ENCODE data around the gene SBF2. TPM values are rescaled to one million over a fixed set of nuclear protein-coding genes. Genes with fewer than 3 reads are reported as not detected.

The SBF2 gene
- total and polyA plus RNA-seq, 2 of the 13 experiments (the other 11 are each of a cell fraction or from before 2014, with no cell fraction given) = 24.0 to 45.8 TPM

GRCh38 chr11:9758637-9759518 is 535.1 kb downstream of the SBF2 start (continued):
- TF ChIP-seq MZF1 (CRISPR knock-in tag; IDR thresholded peaks at IDR 0.05; ENCODE audit: borderline replicate concordance) (no peak), ZNF7 (CRISPR knock-in tag; IDR thresholded peaks at IDR 0.05) (no peak), ELK4 (CRISPR knock-in tag; IDR thresholded peaks at IDR 0.05; ENCODE audit: borderline replicate concordance) (no peak), ZNF431 (CRISPR knock-in tag; IDR thresholded peaks at IDR 0.05; ENCODE audit: borderline replicate concordance, low read depth) (0 out of 2 replicates have a peak, but pooled peaks have one; percentile 87), PTBP1 (IDR thresholded peaks at IDR 0.05; ENCODE audit: low read depth, low read length, poor library complexity, severe bottlenecking) (no peak), ZFYVE20 (CRISPR knock-in tag; IDR thresholded peaks at IDR 0.05; ENCODE audit: borderline replicate concordance, low read depth) (no peak), ZNF577 (CRISPR knock-in tag; IDR thresholded peaks at IDR 0.05; ENCODE audit: borderline replicate concordance, low read depth) (no peak), ZNF383 (CRISPR knock-in tag; IDR thresholded peaks at IDR 0.05; ENCODE audit: borderline replicate concordance) (no peak), ZNF639 (CRISPR knock-in tag; conservative IDR thresholded peaks at IDR 0.05) (0 out of 2 replicates have a peak, but pooled peaks have one; percentile 34), BHLHE40 (IDR thresholded peaks at IDR 0.05; ENCODE audit: low read length) (no peak), SIN3B (IDR thresholded peaks at IDR 0.05; ENCODE audit: low read length) (no peak), ZSCAN21 (CRISPR knock-in tag; IDR thresholded peaks at IDR 0.05; ENCODE audit: borderline replicate concordance) (peak; percentile 87), NFRKB (IDR thresholded peaks at IDR 0.05) (no peak), ZNF18 (CRISPR knock-in tag; IDR thresholded peaks at IDR 0.05; ENCODE audit: insufficient replicate concordance) (peak; percentile 86), RAD51 (IDR thresholded peaks at IDR 0.05; ENCODE audit: borderline replicate concordance) (no peak), RBM39 (IDR thresholded peaks at IDR 0.05; ENCODE audit: low read depth, low read length, poor library complexity, severe bottlenecking) (no peak), POLR2AphosphoS5 (IDR thresholded peaks at IDR 0.05; ENCODE audit: low read depth, low read length) (no peak), KLF11 (CRISPR knock-in tag; IDR thresholded peaks at IDR 0.05) (peak; percentile 46; the same call in 1 of the 2 replicates), ZNF362 (CRISPR knock-in tag; IDR thresholded peaks at IDR 0.05; ENCODE audit: borderline replicate concordance) (0 out of 2 replicates have a peak, but pooled peaks have one; percentile 0), NCOA5 (CRISPR knock-in tag; IDR thresholded peaks at IDR 0.05) (no peak), ZNF644 (CRISPR knock-in tag; IDR thresholded peaks at IDR 0.05; ENCODE audit: low read depth) (no peak), NKX3-1 (CRISPR knock-in tag; IDR thresholded peaks at IDR 0.05) (peak; percentile 82), ZBTB1 (CRISPR knock-in tag; IDR thresholded peaks at IDR 0.05; ENCODE audit: borderline replicate concordance) (0 out of 2 replicates have a peak, but pooled peaks have one; percentile 7), ATRX (CRISPR knock-in tag; IDR thresholded peaks at IDR 0.05; ENCODE audit: borderline replicate concordance) (no peak), IRX3 (CRISPR knock-in tag; IDR thresholded peaks at IDR 0.05; ENCODE audit: borderline replicate concordance, low read depth) (0 out of 2 replicates have a peak, but pooled peaks have one; percentile 43)
